ENCODE data around the gene RPRD1A.

- no peak for TF ChIP-seq EZH2 (IDR thresholded peaks at IDR 0.05; ENCODE audit: borderline replicate concordance, low read depth, low read length)
- no peak for TF ChIP-seq MECOM (CRISPR knock-in tag; IDR thresholded peaks at IDR 0.05)
- no peak for TF ChIP-seq MAX (CRISPR knock-in tag; IDR thresholded peaks at IDR 0.05)
- TF ChIP-seq EP300 (IDR thresholded peaks at IDR 0.05; ENCODE audit: low read length) = no peak
- TF ChIP-seq YY1 (IDR thresholded peaks at IDR 0.05; ENCODE audit: borderline replicate concordance in 1 of 3, control insufficient read depth in 1 of 3, extremely low read depth in 1 of 3, insufficient read depth in 3 of 3, insufficient read length in 1 of 3, insufficient replicate concordance in 2 of 3, low read depth in 1 of 3, low read length in 2 of 3) = no peak
- no peak for TF ChIP-seq ZNF3 (CRISPR knock-in tag; IDR thresholded peaks at IDR 0.05)
Measured at GRCh38 chr18:36101943-36102342, 34.6 kb upstream of the RPRD1A start.
